ENCODE measurements around the gene RRM2. TPM values are rescaled to one million over a fixed set of nuclear protein-coding genes. Genes with fewer than 3 reads are reported as not detected.

RRM2 gene
- total and polyA plus RNA-seq, 4 donors: 0.23 to 4.6 (median 3.1) TPM

- intact Hi-C loops (cut with DNase I): no loop called here
- H3K9me3 ChIP-seq (ENCODE audit: control insufficient read depth, low read length): no peaks in the 10 kb centered on the region
- WGBS, 2 donors: 96 to 97% methylated on average over 5 of the region's 5 CpGs
Measured at GRCh38 chr2:10150436-10150835, 27.9 kb downstream of the RRM2 start.

GRCh38 chr2:10151462-10151861 is 28.9 kb downstream of the RRM2 start:
- intact Hi-C loops (cut with DNase I): no loop called here
- Histone ChIP-seq H3K27ac (ENCODE audit: low read depth in 1 of 2, low read length in 2 of 2) (no peak overlapping the region), H3K36me3 (ENCODE audit: control insufficient read depth in 1 of 2, insufficient read depth in 2 of 2, low read length in 1 of 2) (no peaks in the 10 kb centered on the region), H3K27me3 (ENCODE audit: control insufficient read depth in 1 of 2, insufficient read depth in 2 of 2, low read length in 1 of 2) (no peaks in the 10 kb centered on the region), H3K4me1 (ENCODE audit: control insufficient read depth in 1 of 2, insufficient read depth in 2 of 2, low read length in 2 of 2) (no peaks in the 10 kb centered on the region), H3K4me3 (ENCODE audit: low read length in 2 of 2) (no peak overlapping the region), H3K9me3 (ENCODE audit: control insufficient read depth, low read length) (no peaks in the 10 kb centered on the region)
- no peak for ATAC-seq (ENCODE audit: low FRiP score)
- WGBS, 2 donors: 97 to 98% methylated on average over 5 of the region's 5 CpGs
- DNase-seq: no peak

More at GRCh38 chr2:10150436-10150835, 27.9 kb downstream of the RRM2 start:
- no peak for ATAC-seq (ENCODE audit: low FRiP score)
- no peaks in the 10 kb centered on the region for H3K27me3 ChIP-seq (ENCODE audit: control insufficient read depth in 1 of 2, insufficient read depth in 2 of 2, low read length in 1 of 2)
- DNase-seq: no peak
- no peaks in the 10 kb centered on the region for H3K4me1 ChIP-seq (ENCODE audit: control insufficient read depth in 1 of 2, insufficient read depth in 2 of 2, low read length in 2 of 2)
- no peak overlapping the region for H3K4me3 ChIP-seq (ENCODE audit: low read length in 2 of 2)
- H3K27ac ChIP-seq (ENCODE audit: low read depth in 1 of 2, low read length in 2 of 2): no peak overlapping the region
- no peaks in the 10 kb centered on the region for H3K36me3 ChIP-seq (ENCODE audit: control insufficient read depth in 1 of 2, insufficient read depth in 2 of 2, low read length in 1 of 2)

- intact Hi-C loops (cut with DNase I): no loop called here
- no peak for DNase-seq
- Histone ChIP-seq H3K9me3 (ENCODE audit: control insufficient read depth, low read length) (no peaks in the 10 kb centered on the region), H3K4me3 (ENCODE audit: low read length in 2 of 2) (no peak overlapping the region), H3K4me1 (ENCODE audit: control insufficient read depth in 1 of 2, insufficient read depth in 2 of 2, low read length in 2 of 2) (no peaks in the 10 kb centered on the region), H3K27me3 (ENCODE audit: control insufficient read depth in 1 of 2, insufficient read depth in 2 of 2, low read length in 1 of 2) (no peaks in the 10 kb centered on the region), H3K27ac (ENCODE audit: low read depth in 1 of 2, low read length in 2 of 2) (no peak overlapping the region), H3K36me3 (ENCODE audit: control insufficient read depth in 1 of 2, insufficient read depth in 2 of 2, low read length in 1 of 2) (no peaks in the 10 kb centered on the region)
- 91 to 94% methylated on average over 4 of the region's 4 CpGs for WGBS, 2 donors
- ATAC-seq (ENCODE audit: low FRiP score): no peak
Measured at GRCh38 chr2:10157293-10157692, 34.8 kb downstream of the RRM2 start.

- no peak for ATAC-seq (ENCODE audit: low FRiP score)
- Histone ChIP-seq H3K36me3 (ENCODE audit: control insufficient read depth in 1 of 2, insufficient read depth in 2 of 2, low read length in 1 of 2) (no peaks in the 10 kb centered on the region), H3K4me1 (ENCODE audit: control insufficient read depth in 1 of 2, insufficient read depth in 2 of 2, low read length in 2 of 2) (no peaks in the 10 kb centered on the region), H3K4me3 (ENCODE audit: low read length in 2 of 2) (no peak overlapping the region), H3K9me3 (ENCODE audit: control insufficient read depth, low read length) (no peaks in the 10 kb centered on the region), H3K27ac (ENCODE audit: low read depth in 1 of 2, low read length in 2 of 2) (no peak overlapping the region), H3K27me3 (ENCODE audit: control insufficient read depth in 1 of 2, insufficient read depth in 2 of 2, low read length in 1 of 2) (no peaks in the 10 kb centered on the region)
- DNase-seq: no peak
- intact Hi-C loops (cut with DNase I): no loop called here
- 96 to 97% methylated on average over 11 of the region's 11 CpGs for WGBS, 2 donors
Measured at GRCh38 chr2:10158681-10159080, 36.1 kb downstream of the RRM2 start.

GRCh38 chr2:10159086-10159485 is 36.5 kb downstream of the RRM2 start:
- no peak overlapping the region for H3K4me3 ChIP-seq (ENCODE audit: low read length in 2 of 2)
- no peak overlapping the region for H3K27ac ChIP-seq (ENCODE audit: low read depth in 1 of 2, low read length in 2 of 2)
- intact Hi-C loops (cut with DNase I): no loop called here
- no peaks in the 10 kb centered on the region for H3K4me1 ChIP-seq (ENCODE audit: control insufficient read depth in 1 of 2, insufficient read depth in 2 of 2, low read length in 2 of 2)
- no peaks in the 10 kb centered on the region for H3K36me3 ChIP-seq (ENCODE audit: control insufficient read depth in 1 of 2, insufficient read depth in 2 of 2, low read length in 1 of 2)
- ATAC-seq (ENCODE audit: low FRiP score): no peak
- no peaks in the 10 kb centered on the region for H3K27me3 ChIP-seq (ENCODE audit: control insufficient read depth in 1 of 2, insufficient read depth in 2 of 2, low read length in 1 of 2)
- DNase-seq: no peak
- H3K9me3 ChIP-seq (ENCODE audit: control insufficient read depth, low read length): no peaks in the 10 kb centered on the region
- WGBS, 2 donors: 93 to 94% methylated on average over 6 of the region's 6 CpGs

GRCh38 chr2:10159581-10160131 is 37.1 kb downstream of the RRM2 start:
- Histone ChIP-seq H3K4me1 (ENCODE audit: control insufficient read depth in 1 of 2, insufficient read depth in 2 of 2, low read length in 2 of 2) (no peaks in the 10 kb centered on the region), H3K9me3 (ENCODE audit: control insufficient read depth, low read length) (no peaks in the 10 kb centered on the region), H3K27ac (ENCODE audit: low read depth in 1 of 2, low read length in 2 of 2) (no peak overlapping the region), H3K36me3 (ENCODE audit: control insufficient read depth in 1 of 2, insufficient read depth in 2 of 2, low read length in 1 of 2) (no peaks in the 10 kb centered on the region), H3K27me3 (ENCODE audit: control insufficient read depth in 1 of 2, insufficient read depth in 2 of 2, low read length in 1 of 2) (no peaks in the 10 kb centered on the region), H3K4me3 (ENCODE audit: low read length in 2 of 2) (no peak overlapping the region)
- intact Hi-C loops (cut with DNase I): no loop called here
- ATAC-seq (ENCODE audit: low FRiP score) (no peak), DNase-seq (no peak)
- WGBS, 2 donors: 64 to 78% methylated on average over 11 of the region's 11 CpGs

- no peaks in the 10 kb centered on the region for H3K4me1 ChIP-seq (ENCODE audit: control insufficient read depth in 1 of 2, insufficient read depth in 2 of 2, low read length in 2 of 2)
- H3K27ac ChIP-seq (ENCODE audit: low read depth in 1 of 2, low read length in 2 of 2): no peak overlapping the region
- intact Hi-C loops (cut with DNase I): no loop called here
- DNase-seq: no peak
- no peaks in the 10 kb centered on the region for H3K27me3 ChIP-seq (ENCODE audit: control insufficient read depth in 1 of 2, insufficient read depth in 2 of 2, low read length in 1 of 2)
- H3K9me3 ChIP-seq (ENCODE audit: control insufficient read depth, low read length): no peaks in the 10 kb centered on the region
- H3K36me3 ChIP-seq (ENCODE audit: control insufficient read depth in 1 of 2, insufficient read depth in 2 of 2, low read length in 1 of 2): no peaks in the 10 kb centered on the region
- ATAC-seq (ENCODE audit: low FRiP score): no peak
- WGBS, 2 donors: 92 to 96% methylated on average over 13 of the region's 13 CpGs
- H3K4me3 ChIP-seq (ENCODE audit: low read length in 2 of 2): no peak overlapping the region
Measured at GRCh38 chr2:10160203-10160955, 37.8 kb downstream of the RRM2 start.

- DNase-seq (no peak), ATAC-seq (ENCODE audit: low FRiP score) (no peak)
- H3K4me3 ChIP-seq (ENCODE audit: low read length in 2 of 2): no peak overlapping the region
- H3K36me3 ChIP-seq (ENCODE audit: control insufficient read depth in 1 of 2, insufficient read depth in 2 of 2, low read length in 1 of 2): no peaks in the 10 kb centered on the region
- no peaks in the 10 kb centered on the region for H3K9me3 ChIP-seq (ENCODE audit: control insufficient read depth, low read length)
- H3K27me3 ChIP-seq (ENCODE audit: control insufficient read depth in 1 of 2, insufficient read depth in 2 of 2, low read length in 1 of 2): no peaks in the 10 kb centered on the region
- intact Hi-C loops (cut with DNase I): no loop called here
- H3K4me1 ChIP-seq (ENCODE audit: control insufficient read depth in 1 of 2, insufficient read depth in 2 of 2, low read length in 2 of 2): no peaks in the 10 kb centered on the region
- H3K27ac ChIP-seq (ENCODE audit: low read depth in 1 of 2, low read length in 2 of 2): no peak overlapping the region
- 90 to 92% methylated on average over 12 of the region's 12 CpGs for WGBS, 2 donors
Measured at GRCh38 chr2:10161206-10161931, 38.8 kb downstream of the RRM2 start.
